Measurements from ENCODE around the gene STAT5A. TPM values are rescaled to one million over a fixed set of nuclear protein-coding genes. Genes with fewer than 3 reads are reported as not detected.
A peak's percentile ranks its signal among the peaks of the same experiment; 100 is the strongest.

Gene STAT5A
- total and polyA plus RNA-seq, 9 of the 15 experiments (the other 6 are each of a cell fraction or from before 2014, with no cell fraction given): 79.9 to 415 (median 196) TPM

DNA sequence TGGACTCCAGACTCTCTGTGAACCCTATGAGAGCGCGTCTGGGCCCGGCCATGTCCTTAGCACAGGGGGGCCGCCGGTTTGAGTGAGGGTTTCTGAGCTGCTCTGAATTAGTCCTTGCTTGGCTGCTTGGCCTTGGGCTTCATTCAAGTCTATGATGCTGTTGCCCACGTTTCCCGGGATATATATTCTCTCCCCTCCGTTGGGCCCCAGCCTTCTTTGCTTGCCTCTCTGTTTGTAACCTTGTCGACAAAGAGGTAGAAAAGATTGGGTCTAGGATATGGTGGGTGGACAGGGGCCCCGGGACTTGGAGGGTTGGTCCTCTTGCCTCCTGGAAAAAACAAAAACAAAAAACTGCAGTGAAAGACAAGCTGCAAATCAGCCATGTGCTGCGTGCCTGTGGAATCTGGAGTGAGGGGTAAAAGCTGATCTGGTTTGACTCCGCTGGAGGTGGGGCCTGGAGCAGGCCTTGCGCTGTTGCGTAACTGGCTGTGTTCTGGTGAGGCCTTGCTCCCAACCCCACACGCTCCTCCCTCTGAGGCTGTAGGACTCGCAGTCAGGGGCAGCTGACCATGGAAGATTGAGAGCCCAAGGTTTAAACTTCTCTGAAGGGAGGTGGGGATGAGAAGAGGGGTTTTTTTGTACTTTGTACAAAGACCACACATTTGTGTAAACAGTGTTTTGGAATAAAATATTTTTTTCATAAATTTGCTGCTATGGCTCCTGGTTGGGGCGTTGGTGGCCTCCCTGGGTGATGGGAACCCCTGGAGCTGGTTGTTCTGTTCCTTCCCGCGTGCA is 23.1 kb downstream of the STAT5A start (continued):
- TF ChIP-seq, protein P1, sequence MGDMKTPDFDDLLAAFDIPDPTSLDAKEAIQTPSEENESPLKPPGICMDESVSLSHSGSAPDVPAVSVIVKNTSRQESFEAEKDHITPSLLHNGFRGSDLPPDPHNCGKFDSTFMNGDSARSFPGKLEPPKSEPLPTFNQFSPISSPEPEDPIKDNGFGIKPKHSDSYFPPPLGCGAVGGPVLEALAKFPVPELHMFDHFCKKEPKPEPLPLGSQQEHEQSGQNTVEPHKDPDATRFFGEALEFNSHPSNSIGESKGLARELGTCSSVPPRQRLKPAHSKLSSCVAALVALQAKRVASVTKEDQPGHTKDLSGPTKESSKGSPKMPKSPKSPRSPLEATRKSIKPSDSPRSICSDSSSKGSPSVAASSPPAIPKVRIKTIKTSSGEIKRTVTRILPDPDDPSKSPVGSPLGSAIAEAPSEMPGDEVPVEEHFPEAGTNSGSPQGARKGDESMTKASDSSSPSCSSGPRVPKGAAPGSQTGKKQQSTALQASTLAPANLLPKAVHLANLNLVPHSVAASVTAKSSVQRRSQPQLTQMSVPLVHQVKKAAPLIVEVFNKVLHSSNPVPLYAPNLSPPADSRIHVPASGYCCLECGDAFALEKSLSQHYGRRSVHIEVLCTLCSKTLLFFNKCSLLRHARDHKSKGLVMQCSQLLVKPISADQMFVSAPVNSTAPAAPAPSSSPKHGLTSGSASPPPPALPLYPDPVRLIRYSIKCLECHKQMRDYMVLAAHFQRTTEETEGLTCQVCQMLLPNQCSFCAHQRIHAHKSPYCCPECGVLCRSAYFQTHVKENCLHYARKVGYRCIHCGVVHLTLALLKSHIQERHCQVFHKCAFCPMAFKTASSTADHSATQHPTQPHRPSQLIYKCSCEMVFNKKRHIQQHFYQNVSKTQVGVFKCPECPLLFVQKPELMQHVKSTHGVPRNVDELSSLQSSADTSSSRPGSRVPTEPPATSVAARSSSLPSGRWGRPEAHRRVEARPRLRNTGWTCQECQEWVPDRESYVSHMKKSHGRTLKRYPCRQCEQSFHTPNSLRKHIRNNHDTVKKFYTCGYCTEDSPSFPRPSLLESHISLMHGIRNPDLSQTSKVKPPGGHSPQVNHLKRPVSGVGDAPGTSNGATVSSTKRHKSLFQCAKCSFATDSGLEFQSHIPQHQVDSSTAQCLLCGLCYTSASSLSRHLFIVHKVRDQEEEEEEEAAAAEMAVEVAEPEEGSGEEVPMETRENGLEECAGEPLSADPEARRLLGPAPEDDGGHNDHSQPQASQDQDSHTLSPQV (IDR thresholded peaks at IDR 0.05): peak; percentile 94
- no peak for TF ChIP-seq MTA2 (IDR thresholded peaks at IDR 0.05; ENCODE audit: low read depth)
- 0 out of 2 replicates have a peak, but pooled peaks have one; percentile 36 for TF ChIP-seq ZBED1 (IDR thresholded peaks at IDR 0.05)
- TF ChIP-seq ZNF431 (CRISPR knock-in tag; IDR thresholded peaks at IDR 0.05): no peak
- peak; percentile 21 to 47; a peak in 1 of 4 replicates for TF ChIP-seq TRIM24 (IDR thresholded peaks at IDR 0.05)
- TF ChIP-seq SMAD3 (CRISPR knock-in tag; conservative IDR thresholded peaks at IDR 0.05): 0 out of 2 replicates have a peak, but pooled peaks have one; percentile 15
- TF ChIP-seq TCFL5 (CRISPR knock-in tag; conservative IDR thresholded peaks at IDR 0.05): no peak
- peak; percentile 47 for TF ChIP-seq SMARCA4 (IDR thresholded peaks at IDR 0.05)
- TF ChIP-seq, protein P2, sequence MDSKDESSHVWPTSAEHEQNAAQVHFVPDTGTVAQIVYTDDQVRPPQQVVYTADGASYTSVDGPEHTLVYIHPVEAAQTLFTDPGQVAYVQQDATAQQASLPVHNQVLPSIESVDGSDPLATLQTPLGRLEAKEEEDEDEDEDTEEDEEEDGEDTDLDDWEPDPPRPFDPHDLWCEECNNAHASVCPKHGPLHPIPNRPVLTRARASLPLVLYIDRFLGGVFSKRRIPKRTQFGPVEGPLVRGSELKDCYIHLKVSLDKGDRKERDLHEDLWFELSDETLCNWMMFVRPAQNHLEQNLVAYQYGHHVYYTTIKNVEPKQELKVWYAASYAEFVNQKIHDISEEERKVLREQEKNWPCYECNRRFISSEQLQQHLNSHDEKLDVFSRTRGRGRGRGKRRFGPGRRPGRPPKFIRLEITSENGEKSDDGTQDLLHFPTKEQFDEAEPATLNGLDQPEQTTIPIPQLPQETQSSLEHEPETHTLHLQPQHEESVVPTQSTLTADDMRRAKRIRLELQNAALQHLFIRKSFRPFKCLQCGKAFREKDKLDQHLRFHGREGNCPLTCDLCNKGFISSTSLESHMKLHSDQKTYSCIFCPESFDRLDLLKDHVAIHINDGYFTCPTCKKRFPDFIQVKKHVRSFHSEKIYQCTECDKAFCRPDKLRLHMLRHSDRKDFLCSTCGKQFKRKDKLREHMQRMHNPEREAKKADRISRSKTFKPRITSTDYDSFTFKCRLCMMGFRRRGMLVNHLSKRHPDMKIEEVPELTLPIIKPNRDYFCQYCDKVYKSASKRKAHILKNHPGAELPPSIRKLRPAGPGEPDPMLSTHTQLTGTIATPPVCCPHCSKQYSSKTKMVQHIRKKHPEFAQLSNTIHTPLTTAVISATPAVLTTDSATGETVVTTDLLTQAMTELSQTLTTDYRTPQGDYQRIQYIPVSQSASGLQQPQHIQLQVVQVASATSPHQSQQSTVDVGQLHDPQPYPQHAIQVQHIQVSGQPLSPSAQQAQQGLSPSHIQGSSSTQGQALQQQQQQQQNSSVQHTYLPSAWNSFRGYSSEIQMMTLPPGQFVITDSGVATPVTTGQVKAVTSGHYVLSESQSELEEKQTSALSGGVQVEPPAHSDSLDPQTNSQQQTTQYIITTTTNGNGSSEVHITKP (IDR thresholded peaks at IDR 0.05; ENCODE audit: partially characterized antibody): peak; percentile 8
- TF ChIP-seq, protein P3, sequence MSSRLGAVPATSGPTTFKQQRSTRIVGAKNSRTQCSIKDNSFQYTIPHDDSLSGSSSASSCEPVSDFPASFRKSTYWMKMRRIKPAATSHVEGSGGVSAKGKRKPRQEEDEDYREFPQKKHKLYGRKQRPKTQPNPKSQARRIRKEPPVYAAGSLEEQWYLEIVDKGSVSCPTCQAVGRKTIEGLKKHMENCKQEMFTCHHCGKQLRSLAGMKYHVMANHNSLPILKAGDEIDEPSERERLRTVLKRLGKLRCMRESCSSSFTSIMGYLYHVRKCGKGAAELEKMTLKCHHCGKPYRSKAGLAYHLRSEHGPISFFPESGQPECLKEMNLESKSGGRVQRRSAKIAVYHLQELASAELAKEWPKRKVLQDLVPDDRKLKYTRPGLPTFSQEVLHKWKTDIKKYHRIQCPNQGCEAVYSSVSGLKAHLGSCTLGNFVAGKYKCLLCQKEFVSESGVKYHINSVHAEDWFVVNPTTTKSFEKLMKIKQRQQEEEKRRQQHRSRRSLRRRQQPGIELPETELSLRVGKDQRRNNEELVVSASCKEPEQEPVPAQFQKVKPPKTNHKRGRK (tag; IDR thresholded peaks at IDR 0.05): no peak
- TF ChIP-seq PCBP2 (IDR thresholded peaks at IDR 0.05; ENCODE audit: low read depth, low read length, poor library complexity, severe bottlenecking): no peak
- no peak for TF ChIP-seq ZNF24 (IDR thresholded peaks at IDR 0.05)
- TF ChIP-seq TAF9B (IDR thresholded peaks at IDR 0.05; ENCODE audit: partially characterized antibody): peak; percentile 57
- TF ChIP-seq, protein P4, sequence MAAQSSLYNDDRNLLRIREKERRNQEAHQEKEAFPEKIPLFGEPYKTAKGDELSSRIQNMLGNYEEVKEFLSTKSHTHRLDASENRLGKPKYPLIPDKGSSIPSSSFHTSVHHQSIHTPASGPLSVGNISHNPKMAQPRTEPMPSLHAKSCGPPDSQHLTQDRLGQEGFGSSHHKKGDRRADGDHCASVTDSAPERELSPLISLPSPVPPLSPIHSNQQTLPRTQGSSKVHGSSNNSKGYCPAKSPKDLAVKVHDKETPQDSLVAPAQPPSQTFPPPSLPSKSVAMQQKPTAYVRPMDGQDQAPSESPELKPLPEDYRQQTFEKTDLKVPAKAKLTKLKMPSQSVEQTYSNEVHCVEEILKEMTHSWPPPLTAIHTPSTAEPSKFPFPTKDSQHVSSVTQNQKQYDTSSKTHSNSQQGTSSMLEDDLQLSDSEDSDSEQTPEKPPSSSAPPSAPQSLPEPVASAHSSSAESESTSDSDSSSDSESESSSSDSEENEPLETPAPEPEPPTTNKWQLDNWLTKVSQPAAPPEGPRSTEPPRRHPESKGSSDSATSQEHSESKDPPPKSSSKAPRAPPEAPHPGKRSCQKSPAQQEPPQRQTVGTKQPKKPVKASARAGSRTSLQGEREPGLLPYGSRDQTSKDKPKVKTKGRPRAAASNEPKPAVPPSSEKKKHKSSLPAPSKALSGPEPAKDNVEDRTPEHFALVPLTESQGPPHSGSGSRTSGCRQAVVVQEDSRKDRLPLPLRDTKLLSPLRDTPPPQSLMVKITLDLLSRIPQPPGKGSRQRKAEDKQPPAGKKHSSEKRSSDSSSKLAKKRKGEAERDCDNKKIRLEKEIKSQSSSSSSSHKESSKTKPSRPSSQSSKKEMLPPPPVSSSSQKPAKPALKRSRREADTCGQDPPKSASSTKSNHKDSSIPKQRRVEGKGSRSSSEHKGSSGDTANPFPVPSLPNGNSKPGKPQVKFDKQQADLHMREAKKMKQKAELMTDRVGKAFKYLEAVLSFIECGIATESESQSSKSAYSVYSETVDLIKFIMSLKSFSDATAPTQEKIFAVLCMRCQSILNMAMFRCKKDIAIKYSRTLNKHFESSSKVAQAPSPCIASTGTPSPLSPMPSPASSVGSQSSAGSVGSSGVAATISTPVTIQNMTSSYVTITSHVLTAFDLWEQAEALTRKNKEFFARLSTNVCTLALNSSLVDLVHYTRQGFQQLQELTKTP (IDR thresholded peaks at IDR 0.05; ENCODE audit: low read depth in 1 of 2, partially characterized antibody in 2 of 2): peak in 1 of 2 experiments; percentile 13

All from K562 (cell line).